G401 (cell line): ENCODE data around the gene FAM9C. TPM values are rescaled to one million over a fixed set of nuclear protein-coding genes. Genes with fewer than 3 reads are reported as not detected.
"Not testable (repeated sequence)": the region's sequence is repeated elsewhere in the genome, so short reads cannot be mapped to it uniquely, and the experiment has no call there.

Experiments
- DNase-seq: peaks from one replicate; pipeline ENCODE4 v3.0.0-alpha.2; 2015; ENCODE audit warnings: low spot score
- in situ Hi-C: cut with HindIII; loops from 2 replicates; pipeline ENCODE4 v1.10.0; 2016; ENCODE audit warnings: low sequenced_read_pairs, mixed read lengths
- total RNA-seq: library from RNA; depleted of rRNA; stranded (reverse); fragments of >200 nt; shearing (Covaris generic); gene quantifications from 2 replicates; pipeline ENCODE4 v1.2.3, GENCODE V29; 2014; rRNA removed

FAM9C gene
- total RNA-seq: not detected in 2 replicates

GRCh38 chrX:13044441-13044840 lies at the start of gene FAM9C:
FAM9C (minus strand) TSS chrX:13044620; CDS start chrX:13043789, 831 bp downstream.
- in situ Hi-C loops: no loop called here
- DNase-seq: no peak

GRCh38 chrX:13093529-13094140 lies 49.2 kb upstream of the FAM9C start:
- DNase-seq: no peak
- in situ Hi-C loops: no loop called here

- in situ Hi-C loops: no loop called here
- DNase-seq: no peak
Observed at GRCh38 chrX:13092455-13092941, 48.1 kb upstream of the FAM9C start.

- DNase-seq: no peak
- in situ Hi-C loops: no loop called here
Observed at GRCh38 chrX:13091111-13091765, 46.8 kb upstream of the FAM9C start.

- in situ Hi-C loops: no loop called here
- DNase-seq: no peak
Observed at GRCh38 chrX:13090339-13091110, 46.1 kb upstream of the FAM9C start.

- no peak for DNase-seq
- in situ Hi-C loops: no loop called here
Observed at GRCh38 chrX:13090027-13090338, 45.6 kb upstream of the FAM9C start.

GRCh38 chrX:13088156-13088487 lies 43.7 kb upstream of the FAM9C start:
- in situ Hi-C loops: no loop called here
- DNase-seq: no peak

- in situ Hi-C loops: no loop called here
- no peak for DNase-seq
Observed at GRCh38 chrX:13087322-13088155, 43.1 kb upstream of the FAM9C start.

GRCh38 chrX:13086793-13087321 lies 42.4 kb upstream of the FAM9C start:
- in situ Hi-C loops, DNase-seq: not testable (repeated sequence)

- in situ Hi-C loops: no loop called here
- no peak for DNase-seq
Observed at GRCh38 chrX:13086076-13086475, 41.7 kb upstream of the FAM9C start.

GRCh38 chrX:13085526-13085925 lies 41.1 kb upstream of the FAM9C start:
- no peak for DNase-seq
- in situ Hi-C loops: no loop called here

- in situ Hi-C loops: no loop called here
- no peak for DNase-seq
Observed at GRCh38 chrX:13084611-13085010, 40.2 kb upstream of the FAM9C start.

GRCh38 chrX:13083755-13084326 lies 39.4 kb upstream of the FAM9C start:
- in situ Hi-C loops, DNase-seq: not testable (repeated sequence)

GRCh38 chrX:13082206-13083065 lies 38.0 kb upstream of the FAM9C start:
- in situ Hi-C loops: no loop called here
- DNase-seq: no peak

- in situ Hi-C loops: no loop called here
- no peak for DNase-seq
Observed at GRCh38 chrX:13081395-13082205, 37.2 kb upstream of the FAM9C start.

- in situ Hi-C loops: no loop called here
Observed at GRCh38 chrX:13080128-13080795, 35.8 kb upstream of the FAM9C start.

More at GRCh38 chrX:13080128-13080795, 35.8 kb upstream of the FAM9C start:
- no peak for DNase-seq
